GM19240 (cell line): ENCODE results near the gene CLIC3.

ENCODE experiments used
- DNase-seq: peaks from one replicate; pipeline ENCODE4 v3.0.0; 2011; ENCODE audit warnings: low spot score; ENCODE audit not compliant: insufficient read length

The CLIC3 gene

GRCh38 chr9:136965771-136966484 is 30.4 kb downstream of the CLIC3 start:
- no peak for DNase-seq

DNA sequence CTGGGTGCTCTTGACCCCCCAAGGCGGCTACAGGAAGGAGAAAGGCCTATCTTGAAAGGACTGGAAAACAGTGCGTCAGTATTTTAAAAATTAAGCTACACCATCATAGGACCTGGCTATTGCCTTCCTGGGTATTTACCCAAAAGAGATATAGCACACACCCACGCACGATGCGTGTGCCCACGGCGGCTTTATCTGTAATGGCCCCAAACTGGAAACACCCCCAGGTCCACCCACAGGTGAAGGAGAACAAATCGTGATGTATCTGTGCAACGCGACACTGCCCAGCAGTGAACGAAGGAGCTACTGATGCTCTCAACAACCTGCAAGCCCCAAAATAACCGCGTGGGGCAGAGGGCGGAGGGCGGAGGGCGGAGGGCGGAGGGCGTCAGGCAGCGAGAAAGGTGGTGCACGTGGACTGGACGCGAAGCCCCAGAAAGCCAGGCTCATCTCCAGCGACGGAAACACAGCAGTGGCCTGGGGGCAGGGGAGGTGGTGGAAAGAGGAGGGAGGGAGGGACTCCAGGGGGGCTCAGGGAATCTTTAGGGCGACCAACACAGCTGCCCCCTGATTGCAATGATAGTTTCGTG is 31.4 kb downstream of the CLIC3 start:
- no peak for DNase-seq

DNA sequence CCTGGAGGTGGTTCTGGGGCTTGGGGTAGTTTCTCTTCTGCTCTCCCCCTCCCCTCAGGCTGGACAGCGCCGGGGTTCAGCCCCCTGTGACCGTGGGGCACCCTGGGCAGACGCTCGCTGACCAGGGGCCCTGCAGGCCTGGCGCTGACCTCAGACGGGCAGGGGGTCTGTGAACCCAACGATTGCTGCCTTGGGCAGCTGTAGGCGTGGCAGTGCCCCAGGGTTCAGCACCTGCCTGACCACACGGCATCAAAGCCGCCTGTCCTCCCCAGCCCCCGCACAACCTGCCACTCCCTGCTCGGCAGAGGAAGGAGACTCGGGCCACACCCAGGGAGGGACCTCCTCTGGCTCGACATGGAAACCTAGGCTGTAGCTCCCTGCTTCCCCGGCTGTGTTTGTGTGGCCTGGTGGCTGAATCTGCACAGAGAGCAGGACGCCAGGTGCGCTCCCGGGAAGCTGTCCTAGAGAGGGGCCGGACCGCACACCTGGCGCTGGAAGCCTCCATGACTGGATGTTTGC is 32.1 kb downstream of the CLIC3 start:
- DNase-seq, result no peak

DNA sequence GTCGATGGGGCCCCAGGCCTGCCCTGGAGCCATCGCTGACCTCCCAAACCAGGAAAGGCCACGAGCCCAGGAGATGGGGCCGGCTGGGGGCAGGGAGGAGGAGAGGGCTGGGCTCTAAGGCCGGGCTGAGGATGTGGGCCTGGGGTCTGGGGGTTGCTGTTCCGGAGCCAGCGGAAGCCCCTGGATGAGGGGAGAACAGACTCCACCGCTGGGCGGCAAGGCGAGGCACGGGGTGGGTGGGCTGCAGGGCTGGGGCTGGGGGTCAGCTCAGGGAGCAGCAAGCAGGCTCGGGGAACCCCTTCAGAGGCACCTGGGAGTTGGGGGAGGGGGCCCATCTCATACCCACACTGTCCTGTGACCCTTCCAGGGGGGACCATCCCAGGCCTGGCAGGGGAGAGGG is 32.6 kb downstream of the CLIC3 start:
- DNase-seq, result no peak

GRCh38 chr9:136963341-136963740 is 33.0 kb downstream of the CLIC3 start:
- DNase-seq, result no peak

DNA sequence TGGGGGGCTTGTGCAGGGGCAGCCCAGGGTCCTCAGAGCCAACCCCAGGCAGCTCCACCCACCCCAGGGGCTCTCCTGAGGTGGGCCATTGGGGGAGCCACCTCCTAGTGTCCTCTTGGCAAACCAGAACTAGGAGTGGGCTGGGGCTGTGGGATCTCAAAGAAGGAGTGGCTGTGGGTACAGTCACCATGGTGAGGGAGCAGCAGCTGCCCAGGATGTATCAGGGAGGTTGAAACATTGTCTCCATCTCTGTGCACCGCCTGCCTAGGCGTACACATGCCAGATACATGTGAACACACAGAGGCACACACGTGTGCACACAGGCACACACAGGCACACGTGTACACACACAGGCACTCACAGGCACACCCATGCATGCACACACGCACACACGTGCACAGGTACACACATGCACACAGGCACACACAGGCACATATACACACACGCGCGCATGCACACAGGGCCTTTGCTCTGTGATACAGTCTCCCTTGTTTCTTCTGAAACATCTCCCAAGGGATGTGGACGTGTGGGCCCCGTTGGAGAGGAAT is 33.6 kb downstream of the CLIC3 start:
- DNase-seq, result no peak

- DNase-seq, result no peak
Observed at GRCh38 chr9:136962163-136962562, 34.2 kb downstream of the CLIC3 start.

DNA sequence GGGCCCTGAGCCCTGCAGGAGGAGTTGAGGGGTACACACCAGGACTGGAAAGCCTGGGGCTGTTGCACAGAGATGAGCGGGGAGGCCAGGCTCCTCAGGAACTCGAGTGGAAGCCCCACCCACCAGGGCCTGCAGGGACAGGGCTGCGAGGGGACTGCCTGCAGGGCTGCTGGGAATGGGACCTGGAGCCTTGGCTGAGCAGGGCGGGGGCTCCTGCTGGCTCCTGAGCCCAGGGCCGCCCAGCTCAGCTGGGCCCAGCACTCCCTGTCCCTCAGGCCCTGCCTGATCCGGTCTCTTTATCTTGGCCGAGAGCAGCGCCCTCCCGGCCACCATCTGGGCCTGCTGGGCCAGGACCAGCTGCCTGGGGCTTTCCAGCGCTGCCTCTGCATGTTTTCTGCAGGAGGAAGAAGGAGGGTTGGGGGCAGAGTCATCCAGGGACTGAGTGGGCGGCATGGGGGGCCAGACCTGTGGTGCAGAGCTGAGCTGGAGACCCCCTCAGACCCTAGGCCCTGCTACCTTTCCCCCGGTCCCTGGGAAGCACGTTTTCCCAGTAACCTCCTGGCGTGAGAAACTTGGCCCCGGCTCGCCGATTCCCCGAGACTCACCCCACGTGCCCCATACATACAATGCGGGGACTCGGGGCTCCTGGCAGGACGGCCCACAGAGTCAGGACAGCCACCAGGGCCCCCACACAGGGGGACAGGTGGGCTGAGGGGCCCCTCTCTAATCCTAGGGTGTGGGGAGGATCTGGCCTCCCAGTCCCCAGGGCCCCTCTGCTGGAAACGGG is 34.9 kb downstream of the CLIC3 start:
- DNase-seq, result no peak

DNA sequence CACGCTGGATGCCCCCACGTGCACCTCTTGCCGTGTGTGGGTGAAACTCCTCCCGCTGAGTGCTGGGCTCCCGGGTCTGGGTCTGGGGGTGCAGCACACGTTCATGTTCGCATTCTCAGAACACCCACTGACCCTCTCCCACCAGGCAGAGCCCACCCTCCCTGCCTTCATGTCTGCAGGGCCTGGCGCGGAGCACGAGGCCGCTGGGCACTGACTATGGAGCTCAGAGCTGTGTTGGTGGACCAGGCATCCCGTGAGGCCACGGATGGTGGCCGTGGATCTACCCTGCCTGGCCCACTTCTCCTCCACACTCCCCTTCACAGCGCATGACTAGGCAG is 35.5 kb downstream of the CLIC3 start:
- DNase-seq, result no peak

DNA sequence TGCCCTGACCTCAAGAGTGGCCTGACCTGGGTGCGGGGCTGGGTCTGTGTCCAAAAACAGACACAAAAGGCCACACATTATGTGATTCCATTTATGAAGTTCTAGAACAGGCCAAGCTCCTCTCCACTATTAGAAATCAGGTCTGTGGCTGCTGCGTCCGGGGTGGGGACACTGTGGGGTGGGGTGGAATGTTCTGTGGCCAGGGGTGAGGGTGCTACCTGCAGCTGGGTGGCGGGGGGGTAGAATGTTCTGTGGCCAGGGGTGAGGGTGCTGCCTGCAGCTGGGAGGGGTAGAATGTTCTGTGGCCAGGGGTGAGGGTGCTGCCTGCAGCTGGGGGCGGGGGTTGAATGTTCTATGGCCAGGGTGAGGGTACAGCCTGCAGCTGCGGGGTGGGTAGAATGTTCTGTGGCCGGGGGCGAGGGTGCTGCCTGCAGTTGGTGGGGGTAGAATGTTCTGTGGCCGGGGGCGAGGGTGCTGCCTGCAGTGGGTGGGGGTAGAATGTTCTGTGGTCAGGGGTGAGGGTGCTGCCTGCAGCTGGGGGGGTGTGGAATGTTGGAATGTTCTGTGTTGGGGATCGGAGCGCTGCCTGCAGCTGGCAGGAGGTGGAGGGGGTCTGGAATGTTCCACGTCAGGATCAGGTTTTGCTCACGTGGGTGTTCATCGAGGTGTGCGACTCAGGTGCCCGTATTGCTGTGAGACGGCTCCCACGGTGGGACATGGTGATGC is 36.0 kb downstream of the CLIC3 start:
- no peak for DNase-seq

- DNase-seq, result no peak
Observed at GRCh38 chr9:136958898-136959850, 37.2 kb downstream of the CLIC3 start.

DNA sequence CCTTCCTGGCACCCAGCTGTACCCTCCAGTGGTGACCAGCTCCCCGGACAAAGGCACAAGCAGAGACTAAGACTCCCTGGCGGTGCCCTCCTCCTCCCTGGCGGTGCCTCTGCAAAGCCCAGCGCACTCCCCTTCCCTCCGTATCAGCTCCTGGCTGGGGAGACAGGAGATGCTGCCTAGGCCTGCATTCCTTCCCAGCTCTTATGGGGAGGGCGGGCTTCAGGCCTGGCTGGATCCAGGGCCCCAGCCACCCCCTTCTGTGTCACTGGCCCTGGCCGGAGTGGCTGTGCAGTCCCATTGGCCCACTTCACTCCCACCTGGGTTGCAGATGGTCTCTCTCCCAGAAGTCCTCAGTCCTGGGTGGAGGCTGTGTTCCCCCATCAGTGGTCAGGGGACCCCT is 37.9 kb downstream of the CLIC3 start:
- DNase-seq, result no peak

- no peak for DNase-seq
Observed at GRCh38 chr9:136957901-136958300, 38.5 kb downstream of the CLIC3 start.

- no peak for DNase-seq
Observed at GRCh38 chr9:136957461-136957860, 38.9 kb downstream of the CLIC3 start.

GRCh38 chr9:136956604-136957003 is 39.8 kb downstream of the CLIC3 start:
- DNase-seq, result no peak

- DNase-seq, result no peak
Observed at GRCh38 chr9:136955943-136956335, 40.4 kb downstream of the CLIC3 start.

- DNase-seq, result no peak
Observed at GRCh38 chr9:136955202-136955942, 41.0 kb downstream of the CLIC3 start.

- DNase-seq, result no peak
Observed at GRCh38 chr9:136954270-136955083, 41.9 kb downstream of the CLIC3 start.

GRCh38 chr9:136953771-136954269 is 42.5 kb downstream of the CLIC3 start:
- DNase-seq, result no peak
